IPS-NIHi11 (cell line): ENCODE data around the gene IST1.

Source experiments
- DNase-seq: peaks from one replicate; pipeline ENCODE4 v3.0.0; 2012; ENCODE audit warnings: mixed read lengths, low spot score

IST1 gene

GRCh38 chr16:71965223-71965622 lies 69.9 kb downstream of the IST1 start:
- no peak for DNase-seq

- no peak for DNase-seq
Observed at GRCh38 chr16:71966932-71967331, 71.6 kb downstream of the IST1 start.

- DNase-seq = no peak
Observed at GRCh38 chr16:71969353-71969752, 74.0 kb downstream of the IST1 start.

GRCh38 chr16:71971571-71971970 lies 76.2 kb downstream of the IST1 start:
- DNase-seq = no peak

- DNase-seq = no peak
Observed at GRCh38 chr16:71972356-71972755, 77.0 kb downstream of the IST1 start.

GRCh38 chr16:71973001-71973400 lies 77.7 kb downstream of the IST1 start:
- no peak for DNase-seq

- no peak for DNase-seq
Observed at GRCh38 chr16:71974068-71974818, 78.9 kb downstream of the IST1 start.
